Astrocyte of the spinal cord (primary cell): ENCODE measurements around the gene ICAM1.

Source experiments
- DNase-seq: peaks from one replicate; pipeline ENCODE4 v3.0.0; 2011; ENCODE audit warnings: low read depth, low spot score
- H3K4me3 ChIP-seq: 2 replicates; pipeline ENCODE4 v1.5.1; 2011; ENCODE audit warnings: low read depth, mild to moderate bottlenecking, low read length, moderate library complexity
- CTCF ChIP-seq: IDR thresholded peaks from 2 replicates; pipeline ENCODE4 v1.5.1; 2012; ENCODE audit warnings: low read depth, mild to moderate bottlenecking, low read length, inconsistent platforms
- in situ Hi-C: cut with HindIII; loops from 2 replicates; pipeline ENCODE4 v1.10.0; 2017; ENCODE audit warnings: low sequenced_read_pairs

The ICAM1 gene

GRCh38 chr19:10318807-10319682 lies 48.1 kb downstream of the ICAM1 start:
- no peak for DNase-seq
- no peak overlapping the region for H3K4me3 ChIP-seq
- no peak for TF ChIP-seq CTCF
- in situ Hi-C loops: no loop called here

GRCh38 chr19:10320602-10321416 lies 49.9 kb downstream of the ICAM1 start:
- in situ Hi-C loops: no loop called here
- H3K4me3 ChIP-seq: no peak overlapping the region
- no peak for TF ChIP-seq CTCF
- DNase-seq: no peak

- no peak for DNase-seq
- in situ Hi-C loops: no loop called here
These were observed 50.5 kb downstream of the ICAM1 start for GRCh38 chr19:10321417-10321797.

GRCh38 chr19:10321874-10322835 lies 51.2 kb downstream of the ICAM1 start:
- no peak overlapping the region for H3K4me3 ChIP-seq
- in situ Hi-C loops: no loop called here
- no peak for DNase-seq
- TF ChIP-seq CTCF: no peak

More at GRCh38 chr19:10321417-10321797, 50.5 kb downstream of the ICAM1 start:
- no peak for TF ChIP-seq CTCF
- H3K4me3 ChIP-seq: no peak overlapping the region

GRCh38 chr19:10325732-10326131 lies 54.8 kb downstream of the ICAM1 start:
- in situ Hi-C loops: no loop called here
- DNase-seq: no peak
- no peak overlapping the region for H3K4me3 ChIP-seq
- TF ChIP-seq CTCF: no peak

GRCh38 chr19:10327793-10328192 lies 56.9 kb downstream of the ICAM1 start:
- in situ Hi-C loops: no loop called here
- TF ChIP-seq CTCF: no peak
- H3K4me3 ChIP-seq: no peak overlapping the region
- DNase-seq: no peak
